PC-3 (cell line): ENCODE measurements around the gene EPHA2. TPM values are rescaled to one million over a fixed set of nuclear protein-coding genes. Genes with fewer than 3 reads are reported as not detected.

ENCODE experiments used
- ATAC-seq: fragments of 200-7000 bp; cut with Tn5 transposase; 2 replicates; pipeline ENCODE4 v1.9.1; 2020; ENCODE audit warnings: mild to moderate bottlenecking, moderate library complexity
- BruUV-seq: library from RNA; stranded (reverse); fragments of 400-500 nt; replicated peaks from 2 replicates; lab custom pipeline; 2021; lab: Mats Ljungman, UMichigan
- CTCF ChIA-PET: fragments of 300-600 bp; sonication (Branson Sonifier 250); formaldehyde crosslinking; loops from one replicate; lab custom pipeline; 2022; ENCODE audit warnings: antibody characterized with exemption; lab: Charles Lee
- POLR2A ChIA-PET: fragments of 300-600 bp; sonication (Branson Sonifier 250); formaldehyde crosslinking; loops from one replicate; lab custom pipeline; 2022; ENCODE audit warnings: antibody characterized with exemption; ENCODE audit not compliant: unreplicated experiment; lab: Charles Lee
- DNase-seq: peaks from one replicate; pipeline ENCODE4 v3.0.0-alpha.2; 2015
- H2AFZ ChIP-seq: fragments of 300-600 bp; sonication (generic); 2 replicates; pipeline ENCODE4 v1.6.0; 2016; ENCODE audit warnings: antibody characterized with exemption, low read length
- H3F3A ChIP-seq: fragments of 300-600 bp; sonication (generic); one replicate; pipeline ENCODE4 v1.6.0; 2017; ENCODE audit warnings: antibody characterized with exemption, low read length, control low read depth, mild to moderate bottlenecking; ENCODE audit not compliant: unreplicated experiment
- H3K27ac ChIP-seq: fragments of 300-600 bp; sonication (generic); 2 replicates; pipeline ENCODE4 v1.5.1; 2016; ENCODE audit warnings: mild to moderate bottlenecking, low read length
- H3K27me3 ChIP-seq: fragments of 300-600 bp; sonication (generic); 2 replicates; pipeline ENCODE4 v1.6.1; 2016; ENCODE audit warnings: low read length, mixed read lengths
- H3K36me3 ChIP-seq: fragments of 300-600 bp; sonication (generic); 2 replicates; pipeline ENCODE4 v1.6.1; 2016; ENCODE audit warnings: low read depth, mixed run types, low read length, mixed read lengths
- H3K4me1 ChIP-seq: fragments of 300-600 bp; sonication (generic); 2 replicates; pipeline ENCODE4 v1.5.1; 2016; ENCODE audit warnings: low read length; ENCODE audit not compliant: insufficient read depth
- H3K4me2 ChIP-seq: fragments of 300-600 bp; sonication (generic); 2 replicates; pipeline ENCODE4 v1.6.0; 2016; ENCODE audit warnings: low read length
- H3K4me3 ChIP-seq: fragments of 300-600 bp; sonication (generic); 2 replicates; pipeline ENCODE4 v1.5.1; 2016; ENCODE audit warnings: mild to moderate bottlenecking, low read length, mixed read lengths
- H3K79me2 ChIP-seq: fragments of 300-600 bp; sonication (generic); 2 replicates; pipeline ENCODE4 v1.6.1; 2017; ENCODE audit warnings: low read length, mixed read lengths
- H3K9ac ChIP-seq: fragments of 300-600 bp; sonication (generic); 2 replicates; pipeline ENCODE4 v1.6.0; 2016; ENCODE audit warnings: mild to moderate bottlenecking, low read length
- H3K9me2 ChIP-seq: fragments of 300-600 bp; sonication (generic); replicated peaks from 2 replicates; pipeline ENCODE4 v1.6.1; 2016; ENCODE audit warnings: mixed run types, low read length, mixed read lengths
- H3K9me3 ChIP-seq: fragments of 300-600 bp; sonication (generic); 2 replicates; pipeline ENCODE4 v1.6.1; 2016; ENCODE audit warnings: low read length, mixed read lengths
- H4K20me1 ChIP-seq: fragments of 300-600 bp; sonication (generic); 2 replicates; pipeline ENCODE4 v1.6.1; 2016; ENCODE audit warnings: low read length, mixed read lengths
- EZH2 ChIP-seq: fragments of 300-600 bp; sonication (generic); IDR thresholded peaks from one replicate; pipeline ENCODE4 v1.6.1; 2017; ENCODE audit warnings: antibody characterized with exemption, mild to moderate bottlenecking, low read length; ENCODE audit not compliant: unreplicated experiment
- EZH2phosphoT487 ChIP-seq: fragments of 300-600 bp; sonication (generic); IDR thresholded peaks from 2 replicates; pipeline ENCODE4 v1.6.1; 2018; ENCODE audit warnings: mild to moderate bottlenecking, antibody characterized with exemption, low read length, borderline replicate concordance
- intact Hi-C: fragments of 100-400 bp; cut with micrococcal nuclease; formaldehyde crosslinking; loops from 2 replicates; pipeline ENCODE4 v1.9.0; 2023
- total RNA-seq: library from RNA; depleted of rRNA; stranded (reverse); fragments of >200 nt; gene quantifications from 2 replicates; pipeline ENCODE4 v1.2.3, GENCODE V29; 2014
- TF ChIP-seq, protein P1 (sequence below): fragments of 300-600 bp; sonication (generic); conservative IDR thresholded peaks from 2 replicates; pipeline ENCODE4 v1.5.1; 2017; ENCODE audit warnings: antibody characterized with exemption, low read depth, mild to moderate bottlenecking, low read length

The EPHA2 gene
- total RNA-seq, 1 experiment from 2014 or later, result 459 TPM

DNA sequence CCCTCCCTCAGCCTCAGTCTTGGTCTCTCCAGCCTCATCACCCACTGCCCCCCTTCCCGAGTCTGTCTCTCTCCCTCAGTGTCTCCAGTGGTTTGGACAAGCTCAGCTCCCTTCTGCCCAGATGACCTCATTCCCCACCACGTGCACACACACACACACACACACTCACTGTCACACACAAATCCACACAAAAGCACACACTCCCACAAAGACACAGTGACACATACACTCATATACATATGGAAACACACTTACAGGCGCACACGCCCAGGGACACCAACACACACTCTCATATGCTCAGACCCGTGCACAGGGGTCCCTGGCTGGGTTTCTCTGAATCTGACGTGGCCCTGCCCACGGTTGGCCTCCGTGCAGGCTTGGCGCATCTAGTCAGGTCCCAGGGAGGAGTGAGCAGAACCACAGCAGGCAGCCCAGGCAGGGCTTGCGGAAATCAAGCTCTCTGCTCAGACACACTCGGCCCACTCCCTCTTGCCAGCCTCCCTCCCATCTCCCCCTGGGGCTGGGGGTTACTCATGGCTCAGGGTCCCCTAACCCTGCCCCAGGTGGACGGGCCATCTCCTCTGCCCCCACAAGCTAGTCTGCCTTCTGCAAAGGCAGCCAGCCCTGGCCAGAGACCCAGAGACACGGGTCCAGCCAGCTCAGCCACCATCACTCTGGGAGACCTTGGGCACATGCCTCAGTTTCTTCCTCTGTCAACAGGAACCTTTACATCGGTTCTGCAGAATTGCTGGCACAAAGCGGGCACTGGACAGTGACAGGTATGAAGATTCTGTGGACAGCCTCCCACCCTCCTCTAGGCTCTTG lies 43.9 kb downstream of the EPHA2 start:
- DNase-seq (no peak), ATAC-seq (peak; percentile 34)
- no peaks in the 10 kb centered on the region for H3F3A ChIP-seq
- no peak overlapping the region for H3K9ac ChIP-seq
- H3K9me2 ChIP-seq, result no peaks in the 10 kb centered on the region
- no peaks in the 10 kb centered on the region for H3K27me3 ChIP-seq
- ChIA-PET CTCF (interaction anchor here (1.0 kb wide), 1 partner anchor 33 kb away, joined by 3 read pairs; no protein-coding TSS in a partner anchor), POLR2A (no interaction called here)
- no peaks in the 10 kb centered on the region for H3K9me3 ChIP-seq
- no peak overlapping the region for H2AFZ ChIP-seq
- intact Hi-C loops, result no loop called here
- no peak overlapping the region for H3K27ac ChIP-seq
- H3K4me3 ChIP-seq, result no peak overlapping the region
- TF ChIP-seq, protein P1, sequence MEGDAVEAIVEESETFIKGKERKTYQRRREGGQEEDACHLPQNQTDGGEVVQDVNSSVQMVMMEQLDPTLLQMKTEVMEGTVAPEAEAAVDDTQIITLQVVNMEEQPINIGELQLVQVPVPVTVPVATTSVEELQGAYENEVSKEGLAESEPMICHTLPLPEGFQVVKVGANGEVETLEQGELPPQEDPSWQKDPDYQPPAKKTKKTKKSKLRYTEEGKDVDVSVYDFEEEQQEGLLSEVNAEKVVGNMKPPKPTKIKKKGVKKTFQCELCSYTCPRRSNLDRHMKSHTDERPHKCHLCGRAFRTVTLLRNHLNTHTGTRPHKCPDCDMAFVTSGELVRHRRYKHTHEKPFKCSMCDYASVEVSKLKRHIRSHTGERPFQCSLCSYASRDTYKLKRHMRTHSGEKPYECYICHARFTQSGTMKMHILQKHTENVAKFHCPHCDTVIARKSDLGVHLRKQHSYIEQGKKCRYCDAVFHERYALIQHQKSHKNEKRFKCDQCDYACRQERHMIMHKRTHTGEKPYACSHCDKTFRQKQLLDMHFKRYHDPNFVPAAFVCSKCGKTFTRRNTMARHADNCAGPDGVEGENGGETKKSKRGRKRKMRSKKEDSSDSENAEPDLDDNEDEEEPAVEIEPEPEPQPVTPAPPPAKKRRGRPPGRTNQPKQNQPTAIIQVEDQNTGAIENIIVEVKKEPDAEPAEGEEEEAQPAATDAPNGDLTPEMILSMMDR, result no peak
- TF ChIP-seq EZH2, result no peak
- TF ChIP-seq EZH2phosphoT487, result no peak
- H3K79me2 ChIP-seq, result no peaks in the 10 kb centered on the region
- H3K36me3 ChIP-seq, result no peaks in the 10 kb centered on the region
- H4K20me1 ChIP-seq, result no peaks in the 10 kb centered on the region
- no TSS peak for BruUV-seq
- no peaks in the 10 kb centered on the region for H3K4me1 ChIP-seq
- H3K4me2 ChIP-seq, result no peak overlapping the region

DNA sequence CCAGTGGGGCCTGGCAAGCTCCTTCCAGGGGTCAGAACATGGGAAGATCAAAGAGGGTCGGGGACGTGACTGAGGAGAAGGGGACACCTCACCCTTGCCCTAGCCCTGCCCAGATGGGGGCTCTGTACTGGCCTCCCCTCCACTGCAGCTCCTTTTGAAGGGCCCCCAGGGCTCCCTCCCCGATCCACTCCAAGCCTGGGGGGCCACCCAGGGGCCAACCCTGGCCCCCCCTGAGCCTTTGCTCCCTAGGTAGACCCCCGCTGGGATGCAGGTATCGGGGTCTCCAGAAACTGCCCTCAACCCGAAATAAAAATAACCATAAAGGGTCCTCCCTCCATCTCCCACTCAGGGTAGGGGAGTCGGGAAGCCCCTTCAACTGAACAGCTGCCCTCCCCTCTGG lies 45.0 kb downstream of the EPHA2 start:
- no peaks in the 10 kb centered on the region for H3K9me3 ChIP-seq
- H3K27ac ChIP-seq, result no peak overlapping the region
- no peaks in the 10 kb centered on the region for H3K79me2 ChIP-seq
- H3F3A ChIP-seq, result no peaks in the 10 kb centered on the region
- no peak overlapping the region for H3K4me2 ChIP-seq
- ATAC-seq (no peak), DNase-seq (no peak)
- no peaks in the 10 kb centered on the region for H3K36me3 ChIP-seq
- H3K4me3 ChIP-seq, result no peak overlapping the region
- no peak overlapping the region for H2AFZ ChIP-seq
- no peaks in the 10 kb centered on the region for H3K4me1 ChIP-seq
- intact Hi-C loops, result no loop called here
- TF ChIP-seq EZH2phosphoT487 (no peak), EZH2 (no peak)
- TF ChIP-seq, protein P1, result no peak
- ChIA-PET POLR2A (no interaction called here), CTCF (no interaction called here)
- H3K27me3 ChIP-seq, result no peaks in the 10 kb centered on the region
- no peaks in the 10 kb centered on the region for H3K9me2 ChIP-seq
- no peak overlapping the region for H3K9ac ChIP-seq
- BruUV-seq, result no TSS peak
- H4K20me1 ChIP-seq, result no peaks in the 10 kb centered on the region

DNA sequence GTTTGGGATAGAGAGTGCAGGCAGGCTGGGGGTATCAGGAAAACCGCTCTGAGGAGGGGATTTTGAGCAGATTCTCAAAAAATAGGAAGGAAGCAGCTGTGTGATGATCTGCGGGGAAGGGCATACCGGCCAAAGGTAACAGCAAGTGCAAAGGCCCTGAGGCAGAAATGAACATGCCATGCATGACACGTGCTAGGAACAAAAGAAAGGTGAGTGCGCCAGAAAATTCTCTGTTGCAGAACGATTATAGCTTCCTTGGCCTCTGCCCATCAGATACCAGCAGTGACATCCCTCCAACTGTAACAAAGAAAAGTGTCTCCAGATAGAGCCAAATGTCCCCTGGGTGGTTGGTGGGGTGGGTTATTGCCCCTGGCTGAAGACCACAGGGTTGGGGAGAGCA lies 45.4 kb downstream of the EPHA2 start:
- Histone ChIP-seq H3K27me3 (no peaks in the 10 kb centered on the region), H3K27ac (no peak overlapping the region), H3K4me2 (no peak overlapping the region), H3K79me2 (no peaks in the 10 kb centered on the region), H4K20me1 (no peaks in the 10 kb centered on the region), H3K9me2 (no peaks in the 10 kb centered on the region), H3K9ac (no peak overlapping the region), H3K4me3 (no peak overlapping the region), H3K36me3 (no peaks in the 10 kb centered on the region), H3K9me3 (no peaks in the 10 kb centered on the region), H3F3A (no peaks in the 10 kb centered on the region), H2AFZ (no peak overlapping the region), H3K4me1 (no peaks in the 10 kb centered on the region)
- POLR2A ChIA-PET, result no interaction called here
- intact Hi-C loops, result no loop called here
- no TSS peak for BruUV-seq
- ATAC-seq, result no peak
- DNase-seq, result no peak
- TF ChIP-seq EZH2 (no peak), EZH2phosphoT487 (no peak)
- TF ChIP-seq, protein P1, result no peak
- CTCF ChIA-PET, result no interaction called here
